Suprapubic skin (tissue), 4 donors: ENCODE results near the gene PCSK5. TPM values are rescaled to one million over a fixed set of nuclear protein-coding genes. Genes with fewer than 3 reads are reported as not detected.

Source experiments
- DNase-seq, 2 donors: peaks; one replicate each; pipeline ENCODE4 v3.0.0-alpha.2; 2019; ENCODE audit warnings: low spot score in 2 of 2
- H3K27ac ChIP-seq: fragments of 200-600 bp; sonication (generic); one replicate; pipeline ENCODE4 v1.5.1; 2019
- H3K27me3 ChIP-seq: fragments of 200-600 bp; sonication (generic); one replicate; pipeline ENCODE4 v1.5.1; 2019
- H3K36me3 ChIP-seq: fragments of 200-600 bp; sonication (generic); one replicate; pipeline ENCODE4 v1.5.1; 2019
- H3K4me1 ChIP-seq: fragments of 200-600 bp; sonication (generic); one replicate; pipeline ENCODE4 v1.5.1; 2019
- H3K4me3 ChIP-seq: fragments of 200-600 bp; sonication (generic); one replicate; pipeline ENCODE4 v1.5.1; 2019; ENCODE audit warnings: mild to moderate bottlenecking
- H3K9me3 ChIP-seq: fragments of 200-600 bp; sonication (generic); one replicate; pipeline ENCODE4 v1.5.1; 2019
- CTCF ChIP-seq, 2 donors: fragments of 200-600 bp in 1 of 2; fragments of 450-650 bp in 1 of 2; sonication (generic) in 1 of 2; IDR thresholded peaks; one replicate each; pipeline ENCODE4 v1.5.1; 2016 to 2019; ENCODE audit warnings: antibody characterized with exemption in 2 of 2, mild to moderate bottlenecking in 1 of 2, moderate library complexity in 1 of 2
- EP300 ChIP-seq: sonication (generic); formaldehyde crosslinking; IDR thresholded peaks from one replicate; pipeline ENCODE4 v1.6.1; 2017; ENCODE audit warnings: antibody characterized with exemption
- POLR2A ChIP-seq, 2 donors: fragments of 450-650 bp; IDR thresholded peaks; one replicate each; pipeline ENCODE4 v1.6.1; 2017; ENCODE audit warnings: antibody characterized with exemption in 2 of 2, mild to moderate bottlenecking in 2 of 2, moderate library complexity in 2 of 2
- POLR2AphosphoS5 ChIP-seq, 3 donors: sonication (generic); formaldehyde crosslinking; IDR thresholded peaks; one replicate each; pipeline ENCODE4 v1.6.1; 2017; ENCODE audit warnings: antibody characterized with exemption in 3 of 3
- WGBS: methylation state at CpG from one replicate; pipeline ENCODE4 v1.1.5; 2018; 5-methylcytosine and 5-hydroxymethylcytosine counted together
- total RNA-seq, 4 donors: library from RNA; depleted of rRNA; stranded (reverse); fragments of >200 nt; gene quantifications; one replicate each; pipeline ENCODE4 v1.1.0, GENCODE V29; 2016

Gene PCSK5
- total RNA-seq, 4 donors from 2014 or later: 5.2 to 10.8 (median 7.3) TPM

- no peaks in the 10 kb centered on the region for H3K4me1 ChIP-seq
- no peak overlapping the region for H3K4me3 ChIP-seq
- H3K27me3 ChIP-seq: no peaks in the 10 kb centered on the region
- TF ChIP-seq POLR2A (IDR thresholded peaks at IDR 0.05) (no peak), EP300 (no peak), CTCF (IDR thresholded peaks at IDR 0.05) (no peak), POLR2AphosphoS5 (IDR thresholded peaks at IDR 0.05) (no peak)
- 88% methylated on average over 2 of the region's 2 CpGs for WGBS
- no peaks in the 10 kb centered on the region for H3K9me3 ChIP-seq
- no peaks in the 10 kb centered on the region for H3K36me3 ChIP-seq
- H3K27ac ChIP-seq: no peak overlapping the region
- no peak for DNase-seq
Measured at GRCh38 chr9:76342858-76343257, 452.4 kb downstream of the PCSK5 start.

GRCh38 chr9:76349865-76350264 lies 459.4 kb downstream of the PCSK5 start:
- TF ChIP-seq POLR2A (IDR thresholded peaks at IDR 0.05) (no peak), EP300 (no peak), POLR2AphosphoS5 (IDR thresholded peaks at IDR 0.05) (no peak), CTCF (IDR thresholded peaks at IDR 0.05) (no peak)
- Histone ChIP-seq H3K27ac (no peak overlapping the region), H3K4me1 (no peaks in the 10 kb centered on the region), H3K9me3 (no peaks in the 10 kb centered on the region), H3K27me3 (no peaks in the 10 kb centered on the region), H3K36me3 (no peaks in the 10 kb centered on the region), H3K4me3 (no peak overlapping the region)
- 68% methylated on average over 1 of the region's 1 CpG for WGBS
- DNase-seq: no peak

GRCh38 chr9:76351006-76351405 lies 460.5 kb downstream of the PCSK5 start:
- DNase-seq: no peak
- H3K27me3 ChIP-seq: no peaks in the 10 kb centered on the region
- H3K27ac ChIP-seq: no peak overlapping the region
- WGBS: 54% methylated on average over 3 of the region's 3 CpGs
- H3K4me1 ChIP-seq: no peaks in the 10 kb centered on the region
- H3K4me3 ChIP-seq: no peak overlapping the region
- TF ChIP-seq CTCF (IDR thresholded peaks at IDR 0.05): no peak
- no peak for TF ChIP-seq POLR2AphosphoS5 (IDR thresholded peaks at IDR 0.05)
- TF ChIP-seq POLR2A (IDR thresholded peaks at IDR 0.05): no peak
- no peak for TF ChIP-seq EP300
- H3K9me3 ChIP-seq: no peaks in the 10 kb centered on the region
- H3K36me3 ChIP-seq: no peaks in the 10 kb centered on the region

- Histone ChIP-seq H3K27me3 (no peaks in the 10 kb centered on the region), H3K4me1 (no peaks in the 10 kb centered on the region), H3K9me3 (no peaks in the 10 kb centered on the region), H3K27ac (no peak overlapping the region), H3K36me3 (no peaks in the 10 kb centered on the region), H3K4me3 (no peak overlapping the region)
- no peak for DNase-seq
- 71% methylated on average over 4 of the region's 4 CpGs for WGBS
- TF ChIP-seq POLR2AphosphoS5 (IDR thresholded peaks at IDR 0.05): no peak
- no peak for TF ChIP-seq POLR2A (IDR thresholded peaks at IDR 0.05)
- no peak for TF ChIP-seq CTCF (IDR thresholded peaks at IDR 0.05)
- TF ChIP-seq EP300: no peak
Measured at GRCh38 chr9:76352026-76352620, 461.6 kb downstream of the PCSK5 start.

- no peaks in the 10 kb centered on the region for H3K9me3 ChIP-seq
- no peak overlapping the region for H3K4me3 ChIP-seq
- no peaks in the 10 kb centered on the region for H3K4me1 ChIP-seq
- TF ChIP-seq CTCF (IDR thresholded peaks at IDR 0.05): no peak
- TF ChIP-seq EP300: no peak
- TF ChIP-seq POLR2A (IDR thresholded peaks at IDR 0.05): no peak
- TF ChIP-seq POLR2AphosphoS5 (IDR thresholded peaks at IDR 0.05): no peak
- H3K36me3 ChIP-seq: no peaks in the 10 kb centered on the region
- no peaks in the 10 kb centered on the region for H3K27me3 ChIP-seq
- H3K27ac ChIP-seq: no peak overlapping the region
- no peak for DNase-seq
- WGBS: 67% methylated on average over 5 of the region's 5 CpGs
Measured at GRCh38 chr9:76353280-76353679, 462.8 kb downstream of the PCSK5 start.
